Effector CD4-positive, alpha-beta T cell (primary cell): ENCODE data around the gene TNS1.

Experiments used
- DNase-seq: peaks from one replicate; pipeline ENCODE4 v3.0.0-alpha.2; 2020

Gene TNS1

DNA sequence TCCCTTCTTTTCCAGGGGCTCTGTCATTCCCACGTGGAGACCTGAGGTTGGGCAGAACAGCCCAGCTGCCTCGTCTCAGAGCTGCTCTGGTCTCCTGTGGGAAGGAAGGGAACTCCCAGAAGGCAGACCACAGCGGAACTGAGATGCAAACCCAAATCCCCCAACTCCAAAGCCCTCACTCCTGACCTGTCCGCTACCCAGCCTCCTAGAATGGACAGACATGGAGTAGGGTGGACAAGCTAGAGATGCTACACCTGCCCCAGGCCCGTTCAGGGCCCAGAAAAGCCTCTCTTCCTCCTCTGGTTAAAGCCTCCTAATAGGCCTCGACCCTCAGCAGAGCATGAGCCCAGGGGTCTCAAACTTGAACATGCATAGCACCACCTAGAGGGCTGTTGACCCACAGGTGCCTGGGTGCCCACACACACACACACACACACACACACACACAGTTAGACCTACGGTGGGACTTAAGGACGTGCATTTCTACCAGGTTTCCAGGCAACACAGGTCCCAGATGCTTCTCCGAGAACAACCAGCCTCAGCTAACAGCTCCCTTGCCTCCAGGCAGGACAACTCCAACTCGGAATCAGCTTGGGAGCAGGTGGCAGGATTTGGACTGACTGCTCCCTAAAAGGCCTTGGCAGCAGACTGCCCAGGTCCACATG lies 93.5 kb downstream of the TNS1 start:
- DNase-seq: no peak

DNA sequence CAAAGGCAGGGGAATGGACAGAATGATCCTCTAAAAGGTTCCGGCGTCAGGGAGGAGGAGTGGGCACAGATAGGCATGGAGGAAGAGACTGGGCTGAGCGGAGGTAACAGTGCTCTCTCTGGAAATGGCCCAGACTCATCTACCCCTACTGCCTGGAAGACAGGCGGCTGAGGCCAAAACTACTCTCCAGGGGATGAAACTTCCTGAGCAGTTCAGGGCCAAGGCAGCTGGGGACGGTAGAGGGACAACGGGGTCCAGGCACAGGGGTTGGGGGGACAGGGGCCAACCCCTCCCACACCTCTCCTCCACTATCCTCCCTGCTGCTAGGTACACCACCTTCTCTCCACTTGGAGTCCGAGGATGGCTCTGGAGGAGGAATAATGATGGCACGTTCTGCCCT lies 94.3 kb downstream of the TNS1 start:
- no peak for DNase-seq

DNA sequence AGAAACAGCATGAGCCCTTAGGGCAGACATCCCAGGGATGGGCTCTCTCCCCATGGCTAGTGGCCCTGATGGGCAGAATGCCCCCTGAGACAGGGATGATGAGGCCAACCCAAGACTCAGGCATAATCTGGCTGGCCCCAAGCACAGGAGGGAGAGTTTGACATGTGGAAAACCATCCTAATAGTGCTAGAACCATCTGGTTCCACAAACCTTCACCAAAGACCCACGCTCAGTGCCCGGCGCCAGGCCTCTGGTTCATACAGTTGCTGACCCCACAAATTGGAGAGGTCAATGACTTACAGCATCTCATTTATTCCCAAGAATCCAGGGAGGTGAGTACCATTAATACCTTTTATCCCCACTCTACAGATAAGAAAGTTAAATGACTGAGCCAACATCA lies 95.5 kb downstream of the TNS1 start:
- DNase-seq: no peak

DNA sequence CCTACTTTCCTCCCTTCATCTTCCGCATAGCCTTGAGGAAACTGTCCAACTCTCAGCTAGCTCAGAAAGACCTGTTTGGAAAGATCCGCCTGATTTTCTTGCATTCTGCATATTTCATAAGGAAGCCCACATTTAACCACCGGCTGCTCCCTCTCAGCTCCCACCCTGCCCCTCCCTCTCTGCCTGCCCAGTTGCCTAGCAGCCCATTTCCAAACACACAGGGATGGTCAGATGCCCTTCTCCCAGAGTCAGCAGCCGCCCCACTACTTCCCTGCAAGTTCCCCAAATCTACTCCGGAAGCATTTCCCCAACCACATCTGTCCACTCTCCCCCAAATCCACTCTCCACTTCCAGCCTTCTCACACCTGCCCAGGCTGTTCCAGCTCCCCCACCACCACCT lies 96.0 kb downstream of the TNS1 start:
- DNase-seq: no peak

DNA sequence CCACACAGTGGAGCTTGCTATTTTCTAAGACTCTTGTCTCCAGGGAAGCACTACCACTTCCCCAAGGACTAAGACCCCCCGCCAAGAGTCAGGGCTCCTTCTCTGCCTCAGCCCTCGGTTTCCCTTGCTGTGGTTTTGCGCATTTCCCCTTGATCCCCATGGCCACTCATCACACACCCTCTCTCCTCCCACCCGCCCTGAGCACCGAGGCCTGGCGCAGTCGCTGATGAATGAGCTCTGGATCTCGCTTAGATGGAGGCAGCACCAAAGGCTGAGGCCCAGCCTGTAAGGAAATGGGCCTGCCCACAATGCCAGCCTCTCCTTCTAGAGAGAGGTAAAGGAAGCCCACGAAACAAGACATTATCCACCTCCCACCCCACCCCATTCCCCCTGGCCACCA lies 96.9 kb downstream of the TNS1 start:
- DNase-seq: no peak

DNA sequence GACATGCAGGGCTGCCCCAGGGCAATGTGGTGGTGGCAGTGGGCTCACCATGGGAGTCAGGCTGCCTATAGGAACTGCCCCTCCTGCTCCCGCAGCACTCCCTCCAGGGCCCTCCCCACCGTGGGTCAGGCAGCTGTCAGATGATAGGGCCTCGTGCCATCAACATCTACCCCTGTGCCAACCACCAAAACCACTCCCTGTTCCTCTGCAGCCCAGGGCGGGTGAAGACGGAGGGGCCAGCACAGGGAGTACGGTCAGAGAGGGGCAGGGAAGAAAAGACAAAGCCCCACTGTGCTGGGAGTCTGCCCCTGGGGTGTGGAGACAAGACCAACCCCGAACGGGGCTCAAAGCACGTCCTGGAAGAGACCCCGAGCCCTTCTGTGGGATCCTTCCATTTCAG lies 97.4 kb downstream of the TNS1 start:
- no peak for DNase-seq

DNA sequence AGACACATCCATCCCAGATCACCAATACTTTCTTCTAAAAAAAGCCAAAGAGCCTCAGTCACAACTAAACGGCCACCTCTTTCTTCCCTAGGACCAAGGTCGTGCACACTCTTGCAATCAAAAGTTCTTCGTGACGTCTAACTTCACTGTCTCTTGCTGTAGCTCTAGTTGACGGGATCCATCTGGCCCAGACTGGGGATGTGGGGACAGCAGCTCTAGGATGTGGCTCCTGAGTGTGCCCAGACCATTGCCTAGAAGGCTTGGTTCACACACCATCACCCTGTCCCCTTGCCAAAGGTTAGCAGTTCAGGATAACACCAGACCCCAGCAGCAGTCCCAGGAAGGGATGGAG lies 98.2 kb downstream of the TNS1 start:
- no peak for DNase-seq

DNA sequence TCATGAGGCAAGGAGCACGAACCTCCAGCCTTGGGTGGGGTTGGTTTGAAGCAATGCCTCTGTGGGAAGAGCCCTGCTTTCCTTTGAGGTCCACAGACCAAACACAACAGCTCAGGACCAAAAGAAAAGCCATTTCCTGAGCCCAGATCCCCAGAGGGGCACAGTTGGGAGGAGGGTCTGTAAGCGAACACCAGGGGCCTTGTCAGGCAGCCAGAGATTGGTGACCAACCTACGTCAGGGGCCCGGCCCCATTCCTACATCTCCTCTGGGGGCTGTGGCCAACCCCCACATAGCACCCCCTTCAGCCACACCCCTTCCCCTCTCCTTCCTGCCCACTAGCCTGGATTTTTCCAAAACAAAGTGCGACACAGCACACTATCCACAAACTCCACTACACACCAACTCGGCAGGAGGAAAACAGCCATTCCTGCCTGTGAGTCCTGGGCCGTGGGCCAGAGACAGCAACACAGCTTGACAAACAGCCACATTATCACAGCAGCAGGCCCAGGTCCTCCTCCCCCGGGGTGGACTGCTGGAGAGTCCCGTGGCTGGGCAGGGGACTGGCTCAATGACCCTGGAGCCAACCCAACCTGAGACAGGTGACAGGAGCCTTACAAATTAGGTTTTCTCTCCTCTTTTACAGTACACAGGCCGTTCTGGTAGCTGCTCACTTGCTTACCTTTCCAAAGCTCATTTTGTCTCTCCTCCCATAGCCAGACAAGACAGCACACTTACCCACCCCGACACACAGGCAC lies 98.8 kb downstream of the TNS1 start:
- no peak for DNase-seq

DNA sequence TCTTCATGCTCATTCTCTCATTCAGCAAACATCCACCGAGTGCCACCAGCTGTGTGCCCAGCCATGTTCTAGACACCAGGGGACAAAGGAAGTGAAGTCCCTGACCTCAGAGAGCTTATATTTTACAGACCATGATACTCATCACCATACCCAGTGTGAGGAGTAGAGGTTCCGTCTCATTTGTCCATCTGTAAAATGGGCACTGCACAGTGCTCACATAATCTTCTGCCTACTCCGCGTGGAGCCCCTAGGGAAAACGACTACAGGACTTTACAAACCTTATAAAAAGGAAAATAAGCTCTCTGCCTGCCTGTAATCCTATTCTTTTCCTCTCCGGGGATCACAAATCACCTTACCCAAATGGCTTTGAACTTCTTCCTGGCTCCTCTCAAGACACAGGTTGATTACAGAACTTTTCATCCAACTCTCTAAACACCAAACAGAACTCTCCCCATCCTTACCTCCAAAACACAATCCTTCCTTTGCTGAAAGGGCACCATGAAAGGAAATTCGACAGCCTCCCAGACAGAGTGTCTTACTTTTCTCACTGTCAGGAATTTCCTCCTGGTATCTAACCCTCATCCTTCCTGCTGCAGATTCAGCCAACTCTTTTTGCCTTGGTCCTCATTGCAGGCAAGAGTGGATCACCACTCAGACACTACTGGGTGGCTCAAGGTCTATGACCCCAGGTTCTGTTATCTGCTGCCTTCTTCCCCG lies 99.5 kb downstream of the TNS1 start:
- no peak for DNase-seq

DNA sequence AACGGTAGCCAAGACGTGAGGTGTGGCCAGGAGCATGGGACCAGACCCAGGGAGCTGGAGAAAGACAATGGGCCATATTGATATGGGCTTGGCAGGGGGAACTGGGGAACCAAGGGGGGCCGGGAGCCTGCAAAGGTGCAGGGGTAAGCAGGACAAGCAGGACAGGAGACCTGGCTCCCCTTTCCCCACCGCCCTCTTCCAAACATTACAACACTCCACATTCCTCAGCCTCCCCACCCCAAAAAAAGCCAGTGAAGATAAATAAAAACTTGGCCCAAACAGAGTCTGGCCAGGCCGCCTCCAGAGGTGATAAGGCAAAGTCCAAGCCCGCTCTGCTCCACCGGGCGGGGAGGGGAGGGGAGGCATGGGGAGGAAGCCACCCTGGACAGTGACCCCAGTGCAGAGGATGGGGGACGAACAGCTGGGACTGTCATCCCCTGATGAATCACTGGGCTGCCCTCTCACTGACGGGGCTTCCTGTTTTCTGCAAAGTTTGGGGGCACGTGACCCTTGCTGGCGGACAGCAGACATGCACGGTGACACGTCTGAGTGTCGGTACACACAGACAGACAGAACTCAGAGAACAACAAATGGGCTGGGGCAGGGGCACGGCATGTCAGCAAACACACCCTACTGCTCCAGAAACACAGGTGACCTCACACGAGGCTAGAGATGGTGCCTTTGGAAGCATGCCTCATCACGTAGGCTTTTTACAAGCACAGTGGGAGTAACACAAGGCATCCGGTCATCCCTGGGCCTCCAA lies 100.2 kb downstream of the TNS1 start:
- no peak for DNase-seq

DNA sequence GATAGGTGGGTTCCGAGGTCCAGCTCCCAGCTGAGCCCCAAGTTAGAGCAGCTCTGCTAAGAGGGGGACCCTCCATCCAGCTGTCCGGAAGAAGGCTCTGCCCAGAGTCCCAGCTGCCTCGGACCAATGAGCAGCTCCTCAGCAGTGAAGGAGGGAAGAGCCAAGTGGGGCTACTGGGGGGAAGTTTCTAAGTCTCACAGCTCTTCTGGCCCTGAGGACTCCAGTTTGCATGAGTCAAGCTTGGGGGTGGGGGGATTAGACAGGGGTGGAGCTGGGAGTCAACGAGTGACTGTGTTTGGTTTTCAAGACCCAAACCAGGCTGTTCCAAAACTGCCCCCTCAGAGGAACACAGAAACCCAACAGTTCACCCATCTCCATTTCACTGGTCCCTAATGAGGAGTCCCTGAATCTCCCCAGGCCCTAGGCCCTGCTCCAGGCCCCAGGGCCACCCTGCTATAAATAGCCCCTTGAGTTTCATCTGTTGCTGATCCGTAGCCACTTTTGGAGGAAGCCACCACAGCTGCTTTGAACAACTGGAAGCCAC lies 100.9 kb downstream of the TNS1 start:
- no peak for DNase-seq

DNA sequence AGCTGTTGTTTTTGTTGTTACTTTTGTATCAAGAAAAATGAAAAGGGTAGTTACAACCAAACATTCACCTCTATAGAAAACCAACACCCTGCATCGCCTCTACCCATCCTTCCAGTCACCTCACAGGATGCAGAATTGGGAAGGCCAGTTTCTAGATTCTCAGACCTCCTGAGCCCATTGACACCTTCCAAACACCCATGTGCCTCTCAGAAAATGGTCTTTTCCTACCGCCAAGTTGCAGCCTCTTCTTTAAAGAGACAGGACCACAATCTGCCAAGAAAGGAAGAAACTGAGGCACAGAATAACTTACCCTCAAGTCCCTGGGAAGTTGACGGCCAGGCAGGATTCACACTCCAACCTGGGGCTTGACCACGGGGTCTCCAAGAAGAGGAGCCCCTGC lies 101.4 kb downstream of the TNS1 start:
- DNase-seq: no peak

DNA sequence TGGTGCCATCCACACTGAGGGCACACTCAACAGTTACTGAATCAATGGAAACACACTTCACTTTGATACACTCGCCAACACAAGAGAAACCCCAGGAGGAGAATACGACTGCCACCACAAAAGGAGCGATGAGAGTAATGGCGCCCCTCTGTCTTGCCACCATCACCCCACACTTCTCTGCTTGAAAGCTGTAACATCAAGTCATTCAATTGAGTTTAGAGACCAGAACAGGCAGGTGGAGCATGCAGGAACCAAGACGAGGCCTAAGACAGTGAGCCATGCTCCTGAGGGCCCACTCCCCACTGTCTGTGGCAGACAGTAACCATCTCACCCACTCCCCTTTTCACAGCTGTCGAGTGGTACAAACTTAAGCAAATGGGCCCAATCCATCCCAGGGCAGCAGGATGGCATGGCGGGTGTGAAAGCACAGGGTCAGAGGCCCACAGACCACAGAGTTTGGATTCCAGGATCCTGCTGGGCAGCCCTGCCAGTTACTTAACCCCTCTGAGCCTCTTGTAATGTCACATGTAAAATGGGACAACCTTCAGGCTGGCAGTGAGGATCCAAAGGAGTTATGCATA lies 101.9 kb downstream of the TNS1 start:
- no peak for DNase-seq

DNA sequence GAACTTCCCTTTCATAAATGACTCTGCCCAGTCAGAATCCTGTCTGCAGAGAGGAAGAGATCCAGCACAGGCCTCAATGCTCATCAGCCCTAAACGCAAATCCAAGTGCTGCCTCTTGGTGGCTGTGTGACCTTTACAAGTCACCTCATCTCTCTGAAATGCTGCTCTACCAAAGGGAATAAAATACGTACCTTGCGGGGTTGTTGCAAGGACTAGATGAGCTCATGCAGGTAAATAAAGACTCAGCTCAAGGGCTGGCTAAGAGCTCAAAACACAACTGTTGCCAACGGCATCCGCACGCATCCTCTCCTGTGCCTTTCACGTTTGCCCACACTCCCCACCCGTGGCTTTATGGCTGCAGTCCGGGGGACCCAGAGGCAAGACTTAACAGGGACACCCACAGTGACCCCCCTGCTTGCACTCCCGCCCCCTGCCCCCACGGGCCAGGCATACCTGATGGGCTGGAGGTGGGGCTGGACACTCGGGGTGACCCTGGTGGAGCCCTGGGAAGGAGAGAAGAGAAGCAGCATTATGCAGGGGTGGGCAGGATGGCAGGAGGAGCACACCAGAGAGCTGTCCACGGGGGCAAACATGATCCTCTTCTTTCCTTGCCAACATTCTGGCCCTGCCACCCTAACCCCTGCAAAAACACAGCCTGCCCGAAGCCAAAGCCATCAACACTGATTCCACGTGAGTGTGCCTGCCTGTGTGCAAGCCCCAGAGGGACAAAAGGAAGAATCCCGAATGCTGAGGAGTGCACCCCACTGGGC lies 102.6 kb downstream of the TNS1 start:
- DNase-seq: no peak

DNA sequence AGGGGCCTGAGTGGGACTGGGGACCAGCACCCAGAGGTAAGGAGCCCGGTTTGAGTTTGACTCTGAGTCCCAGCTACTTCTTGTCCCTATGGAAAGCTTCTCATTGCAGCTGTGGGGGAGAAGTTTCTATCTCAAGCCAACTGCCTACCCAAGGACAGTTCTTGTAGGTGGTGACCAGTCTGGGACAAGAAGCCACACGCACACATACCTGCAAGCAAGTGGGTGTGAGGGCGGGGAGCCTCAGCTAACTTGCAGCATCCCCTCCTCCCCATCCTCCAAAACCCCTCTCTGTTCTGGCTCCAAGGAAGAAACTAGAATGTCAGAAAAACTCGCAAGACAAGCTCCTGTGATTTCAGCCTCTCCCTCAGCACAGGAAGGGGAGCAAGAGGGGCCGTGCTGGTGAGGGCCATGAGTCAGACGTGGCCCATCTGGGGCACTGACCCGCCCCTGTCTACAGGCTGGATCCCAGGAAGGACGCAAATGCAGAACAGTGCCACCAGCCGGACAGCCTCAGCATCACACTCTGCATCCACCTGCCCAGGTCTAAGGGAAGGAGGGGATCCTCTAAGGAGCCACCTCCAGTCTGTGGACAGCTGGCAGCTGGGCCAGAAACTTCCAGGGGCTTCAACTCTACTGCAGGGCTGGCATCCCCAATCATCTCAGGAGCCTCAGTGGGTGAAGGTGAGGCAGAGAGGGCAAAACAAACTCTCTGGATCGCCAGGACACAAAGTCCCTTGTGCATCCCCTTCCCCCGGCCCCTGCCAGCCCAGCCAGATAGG lies 103.4 kb downstream of the TNS1 start:
- no peak for DNase-seq

DNA sequence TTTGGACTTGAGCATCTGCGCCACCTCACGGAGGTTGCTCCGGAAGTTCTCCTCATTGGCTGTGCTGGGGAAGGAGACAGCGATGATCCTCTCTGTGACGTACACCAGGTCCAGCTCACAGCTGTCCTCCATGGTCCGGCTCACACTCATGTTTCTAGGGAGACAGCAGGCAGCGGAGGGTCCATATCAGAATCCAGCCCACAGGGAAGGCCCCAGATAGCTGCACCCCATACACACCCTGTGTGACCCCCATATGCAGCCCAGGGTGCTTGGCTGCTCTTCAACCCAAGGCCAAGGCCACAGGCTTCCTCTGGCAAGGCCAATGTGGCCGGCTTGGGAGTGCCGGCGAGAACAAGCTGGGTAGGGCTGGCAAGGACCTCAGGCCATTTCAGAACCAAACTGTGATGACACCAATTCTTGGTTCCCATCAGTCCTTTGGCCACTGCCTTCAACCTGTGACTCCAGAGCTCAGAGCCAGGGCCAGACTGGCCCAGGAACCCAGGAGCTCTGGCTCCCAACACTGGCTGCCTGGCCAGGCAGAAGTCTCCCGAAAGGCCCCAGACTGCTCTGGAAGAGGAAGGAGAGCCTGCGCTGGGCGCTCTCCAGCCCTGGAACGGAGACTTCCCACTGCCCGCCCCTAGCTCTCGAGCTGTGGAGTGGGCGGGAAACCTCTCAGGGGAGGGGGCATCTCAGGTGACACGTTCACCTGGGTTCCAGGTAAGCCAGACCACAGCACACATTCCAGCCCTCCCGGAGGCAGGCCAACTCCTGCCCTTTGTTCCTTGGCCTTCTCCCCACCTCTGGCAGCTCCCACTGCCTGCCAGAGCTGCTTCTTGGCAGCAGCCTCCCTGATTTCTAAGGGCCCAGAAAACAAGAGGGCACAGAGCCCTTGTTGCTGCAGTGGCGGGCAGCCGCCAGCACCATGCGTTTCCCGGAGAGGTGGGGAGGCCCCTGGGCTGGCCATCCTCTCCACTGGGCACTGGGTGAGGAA lies 104.7 kb downstream of the TNS1 start:
- DNase-seq: no peak

DNA sequence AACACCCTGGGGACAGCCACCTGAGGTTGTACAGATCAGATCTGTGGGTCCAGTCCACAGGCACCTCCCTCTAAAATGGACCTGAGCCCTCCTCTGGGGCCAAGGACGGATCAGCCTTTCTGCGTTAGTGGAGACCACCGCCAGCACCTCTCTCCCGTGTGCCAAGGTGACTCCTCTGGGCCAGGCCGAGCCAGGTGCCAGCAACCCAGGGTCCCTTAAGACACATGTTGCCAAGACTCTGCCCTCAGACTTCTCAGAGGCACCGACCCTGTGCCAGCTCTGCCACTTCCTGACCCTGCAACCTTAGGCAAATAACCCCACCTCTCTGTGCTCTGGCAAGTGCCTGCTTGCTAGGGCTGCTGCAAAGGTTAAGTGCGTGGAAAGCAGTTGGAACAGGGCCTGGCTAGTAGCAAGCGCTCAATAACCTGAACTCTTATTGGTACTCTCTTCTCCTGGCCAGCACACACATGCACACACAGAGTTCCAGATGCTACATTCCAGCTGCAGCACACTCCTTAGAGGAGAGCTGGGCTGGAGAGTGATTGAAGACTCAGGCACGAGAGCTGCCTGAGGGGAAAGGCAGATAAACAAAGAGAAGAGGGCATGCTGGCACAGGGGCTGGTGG lies 105.6 kb downstream of the TNS1 start:
- no peak for DNase-seq

DNA sequence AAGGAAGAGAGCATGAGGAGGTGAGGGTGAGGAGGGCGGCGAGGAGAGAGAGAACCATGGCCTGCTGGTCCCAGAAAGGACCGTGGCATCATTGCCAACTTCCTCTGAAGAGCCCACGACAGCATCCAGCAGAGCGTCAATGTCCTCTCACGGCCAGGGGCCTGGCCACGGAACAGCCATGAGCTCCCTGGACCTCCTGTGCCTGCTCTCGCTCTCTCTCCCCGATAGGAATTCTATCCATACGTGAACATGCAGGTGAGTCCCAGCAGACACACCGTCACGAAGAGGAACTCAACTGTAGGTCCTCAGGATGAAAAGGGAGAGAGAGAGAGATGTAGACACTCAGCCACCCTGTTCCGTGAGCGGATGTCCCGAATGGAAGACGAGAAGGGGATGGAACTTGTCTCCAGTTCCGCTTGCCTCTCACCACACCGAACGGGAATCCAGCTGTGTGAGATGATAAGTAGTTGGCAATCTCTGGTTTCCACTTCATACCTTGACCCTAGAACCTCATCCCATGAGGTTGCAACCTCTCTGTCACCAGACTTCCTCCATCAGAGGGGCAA lies 107.6 kb downstream of the TNS1 start:
- no peak for DNase-seq

DNA sequence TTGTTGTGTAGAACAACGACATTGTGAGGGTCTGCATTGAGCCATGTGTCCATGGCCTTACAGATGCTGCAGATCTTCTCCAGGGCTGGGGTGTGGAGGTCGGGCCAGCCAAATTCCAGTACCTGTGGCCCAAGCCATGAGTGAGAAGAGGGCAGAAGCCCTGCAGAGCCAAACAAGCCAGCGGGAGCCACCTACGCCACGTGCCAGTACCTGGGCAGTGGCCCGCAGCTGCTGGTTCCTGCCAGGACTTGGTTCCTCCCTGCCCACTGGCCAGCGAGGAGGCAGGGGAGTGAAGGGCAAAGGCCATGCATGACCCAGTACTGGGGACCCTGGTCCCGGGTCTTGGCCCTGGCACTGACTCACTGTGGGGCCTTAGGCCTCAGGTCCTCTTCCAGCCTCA lies 109.4 kb downstream of the TNS1 start:
- no peak for DNase-seq
